GM12873 (cell line): Measurements from ENCODE around the gene CTSK.

ENCODE experiments used
- TF ChIP-seq, protein P1 (sequence below): IDR thresholded peaks from 2 replicates; pipeline ENCODE4 v1.5.1; 2012; ENCODE audit warnings: low read depth, mild to moderate bottlenecking, moderate library complexity, low read length, control low read depth; ENCODE audit not compliant: insufficient read depth; ENCODE audit errors: missing control alignments

The CTSK gene

DNA sequence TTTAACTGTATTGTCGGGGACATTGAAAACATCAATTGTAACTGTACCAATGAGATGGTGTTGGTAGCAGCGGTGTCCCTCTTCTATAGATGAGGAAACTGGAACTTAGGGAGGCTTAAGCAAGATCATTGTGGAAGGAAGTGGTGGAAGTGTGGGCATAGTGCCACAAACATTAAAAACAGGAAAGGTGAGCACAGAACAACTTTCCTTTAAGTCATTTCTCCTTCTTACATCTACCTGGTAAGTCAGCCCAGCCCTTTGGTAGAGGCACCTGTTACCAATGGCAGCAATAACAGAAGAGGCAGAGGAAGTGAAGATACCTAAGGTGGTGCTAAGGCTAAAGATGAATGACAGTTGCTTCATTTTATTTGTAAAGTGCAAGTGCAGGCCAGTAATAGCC is 30.5 kb downstream of the CTSK start:
- TF ChIP-seq, protein P1, sequence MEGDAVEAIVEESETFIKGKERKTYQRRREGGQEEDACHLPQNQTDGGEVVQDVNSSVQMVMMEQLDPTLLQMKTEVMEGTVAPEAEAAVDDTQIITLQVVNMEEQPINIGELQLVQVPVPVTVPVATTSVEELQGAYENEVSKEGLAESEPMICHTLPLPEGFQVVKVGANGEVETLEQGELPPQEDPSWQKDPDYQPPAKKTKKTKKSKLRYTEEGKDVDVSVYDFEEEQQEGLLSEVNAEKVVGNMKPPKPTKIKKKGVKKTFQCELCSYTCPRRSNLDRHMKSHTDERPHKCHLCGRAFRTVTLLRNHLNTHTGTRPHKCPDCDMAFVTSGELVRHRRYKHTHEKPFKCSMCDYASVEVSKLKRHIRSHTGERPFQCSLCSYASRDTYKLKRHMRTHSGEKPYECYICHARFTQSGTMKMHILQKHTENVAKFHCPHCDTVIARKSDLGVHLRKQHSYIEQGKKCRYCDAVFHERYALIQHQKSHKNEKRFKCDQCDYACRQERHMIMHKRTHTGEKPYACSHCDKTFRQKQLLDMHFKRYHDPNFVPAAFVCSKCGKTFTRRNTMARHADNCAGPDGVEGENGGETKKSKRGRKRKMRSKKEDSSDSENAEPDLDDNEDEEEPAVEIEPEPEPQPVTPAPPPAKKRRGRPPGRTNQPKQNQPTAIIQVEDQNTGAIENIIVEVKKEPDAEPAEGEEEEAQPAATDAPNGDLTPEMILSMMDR = no peak

DNA sequence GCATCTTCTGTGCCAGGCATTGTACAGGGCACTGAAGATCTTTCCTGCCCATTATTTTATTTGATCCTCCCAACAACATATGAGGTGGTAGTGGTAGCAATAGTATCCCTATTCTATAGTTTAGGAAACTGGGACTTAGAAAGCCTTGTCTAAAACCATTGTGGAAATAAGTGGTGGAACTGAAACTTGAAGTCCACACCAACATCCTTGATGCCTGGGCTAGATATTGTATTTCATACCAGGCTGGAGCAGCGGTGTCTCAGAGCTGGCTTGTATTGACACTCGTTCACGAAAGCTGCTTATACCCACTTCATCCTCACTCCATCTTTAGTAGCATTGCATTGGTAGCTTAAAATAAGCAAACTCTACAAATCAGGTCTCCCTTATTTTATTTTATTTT is 32.8 kb downstream of the CTSK start:
- TF ChIP-seq, protein P1 = no peak

DNA sequence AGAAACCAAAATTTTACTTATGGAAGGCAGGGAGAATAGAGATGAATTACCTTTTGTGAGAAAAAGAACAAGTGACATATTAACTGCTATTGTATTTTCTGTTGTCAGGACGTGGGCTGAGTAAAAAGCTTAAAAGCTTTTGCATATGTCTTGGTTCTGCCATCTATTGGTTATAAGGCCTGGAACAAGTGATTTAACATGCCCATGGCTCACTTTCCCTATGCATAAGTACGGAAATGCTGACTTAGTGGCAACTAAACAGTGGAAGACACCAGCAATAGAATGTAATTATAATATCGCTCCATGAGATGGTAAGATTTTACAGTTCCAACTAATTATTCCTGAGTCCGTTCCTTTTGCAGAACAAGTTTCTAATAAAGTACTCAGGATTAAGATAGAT is 35.7 kb downstream of the CTSK start:
- TF ChIP-seq, protein P1 = no peak

DNA sequence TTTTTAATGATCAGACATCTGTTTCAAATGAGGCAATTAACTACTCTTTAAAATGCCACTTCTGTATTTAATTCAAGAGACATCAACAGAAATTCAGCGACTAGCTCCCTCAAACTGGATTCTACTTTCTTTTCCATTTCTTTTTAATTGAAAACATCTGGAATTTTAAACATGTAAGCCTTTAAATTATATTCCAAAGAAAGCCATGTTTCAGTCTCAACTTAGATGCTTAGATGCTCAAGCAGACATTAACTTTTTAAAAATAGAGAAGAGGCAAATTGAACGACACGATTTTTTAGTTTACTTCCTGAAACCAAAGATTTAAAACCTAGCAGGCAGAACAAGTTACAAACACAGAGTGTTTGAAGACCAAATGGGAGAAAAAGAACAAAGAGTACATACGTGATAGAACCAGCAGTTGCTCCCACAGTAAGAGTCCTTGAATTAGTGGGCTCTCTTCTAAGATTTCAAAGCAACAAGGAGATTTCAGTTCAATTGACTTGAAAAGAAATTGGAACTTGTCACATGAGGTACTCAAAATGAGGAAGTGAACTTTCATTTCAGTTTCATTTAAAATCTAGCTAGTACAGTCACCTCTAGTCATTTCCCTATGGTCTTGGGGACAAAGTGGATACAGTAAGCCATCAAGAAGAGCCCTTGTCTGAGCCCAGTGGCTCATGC is 42.6 kb downstream of the CTSK start, which contains the start of gene CTSS:
Gene CTSS, minus strand, starts transcription at position 483 of the 681 bp plus-strand sequence. CDS start 1,015 bp downstream, outside the sequence.
- TF ChIP-seq, protein P1 = no peak

DNA sequence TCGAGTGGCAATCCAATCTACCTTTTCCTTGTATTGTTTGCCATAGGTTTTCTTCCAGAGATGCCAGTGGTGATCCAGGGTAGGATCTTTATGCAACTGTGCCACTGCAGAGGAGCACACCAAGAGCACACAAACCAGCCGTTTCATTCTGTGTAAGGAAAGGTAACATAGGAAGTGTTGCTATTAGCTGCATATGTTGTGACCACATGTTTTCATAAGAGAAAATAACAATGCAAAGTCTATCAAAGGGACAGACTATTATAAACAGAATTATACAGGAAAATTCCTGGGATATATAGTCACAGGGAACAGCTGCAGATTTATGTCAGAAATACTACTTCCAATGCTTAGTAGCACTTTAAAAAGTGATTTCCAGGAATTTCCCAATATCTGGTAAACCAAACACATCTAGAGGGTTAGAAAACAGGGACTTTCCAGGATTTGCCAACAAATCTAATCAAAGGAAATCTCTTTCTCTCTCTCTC is 43.4 kb downstream of the CTSK start:
- TF ChIP-seq, protein P1 = no peak

DNA sequence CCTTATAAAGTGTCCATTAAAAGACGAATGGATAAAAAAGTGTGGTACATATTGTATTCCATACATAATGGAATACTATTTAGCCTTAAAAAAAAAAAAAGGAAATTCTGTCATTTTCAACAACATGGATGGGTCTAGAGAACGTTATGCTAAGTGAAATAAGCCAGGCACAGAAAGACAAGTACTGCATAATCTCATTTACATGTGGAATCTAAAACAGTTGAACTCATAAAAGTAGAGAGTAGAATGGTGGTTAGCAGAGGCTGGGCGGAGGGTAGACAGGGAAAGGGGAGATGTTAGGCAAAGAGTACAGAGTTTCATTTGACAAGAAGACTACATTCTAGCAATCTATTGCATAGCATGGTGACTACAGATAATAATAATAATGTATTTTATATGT is 45.0 kb downstream of the CTSK start:
- TF ChIP-seq, protein P1 = no peak

DNA sequence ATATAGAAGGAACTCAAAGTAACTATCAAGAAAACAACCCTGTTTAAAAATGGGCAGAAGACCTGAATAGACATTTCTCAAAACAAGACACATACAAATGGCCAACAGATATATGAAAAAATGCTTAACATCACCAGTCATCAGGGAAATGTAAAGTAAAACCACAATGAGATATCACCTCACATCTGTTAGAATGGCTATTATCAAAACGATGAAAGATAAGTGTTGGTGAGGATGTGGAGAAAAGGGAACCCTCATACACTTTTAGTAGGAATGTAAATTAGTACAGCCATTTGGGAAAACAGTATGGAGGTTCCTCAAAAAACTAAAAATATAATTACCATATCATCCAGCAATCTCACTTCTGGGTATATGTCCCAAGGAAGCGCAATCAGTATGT is 45.5 kb downstream of the CTSK start:
- TF ChIP-seq, protein P1 = no peak
